Gastroesophageal sphincter (tissue), 4 donors: ENCODE data around the gene FNDC8. TPM values are rescaled to one million over a fixed set of nuclear protein-coding genes. Genes with fewer than 3 reads are reported as not detected.
"Not testable (repeated sequence)": the region's sequence is repeated elsewhere in the genome, so short reads cannot be mapped to it uniquely, and the experiment has no call there.

Experiments
- ATAC-seq: fragments of 150-250 bp; one replicate; pipeline ENCODE4 v1.9.1; 2016; ENCODE audit warnings: mild to moderate bottlenecking, moderate library complexity
- H3K27ac ChIP-seq, 4 donors: fragments of 200-600 bp; sonication (generic) in 3 of 4; 1 replicate in 3 of 4; 2 replicates in 1 of 4; pipeline ENCODE4 v1.5.1; 2016 to 2019
- H3K27me3 ChIP-seq: fragments of 200-600 bp; sonication (generic); one replicate; pipeline ENCODE4 v1.5.1; 2019
- H3K36me3 ChIP-seq, 2 donors: fragments of 200-600 bp; sonication (generic); one replicate each; pipeline ENCODE4 v1.5.1; 2019; ENCODE audit warnings: control low read depth in 1 of 2
- H3K4me1 ChIP-seq, 3 donors: fragments of 200-600 bp; sonication (generic); 1 replicate in 2 of 3; 2 replicates in 1 of 3; pipeline ENCODE4 v1.5.1; 2016 to 2019; ENCODE audit warnings: control low read depth in 2 of 3
- H3K4me3 ChIP-seq, 2 donors: fragments of 200-600 bp; sonication (generic); one replicate each; pipeline ENCODE4 v1.5.1; 2019; ENCODE audit warnings: mild to moderate bottlenecking in 1 of 2, moderate library complexity in 1 of 2
- H3K9me3 ChIP-seq, 3 donors: fragments of 200-600 bp; sonication (generic); one replicate each; pipeline ENCODE4 v1.5.1; 2017 to 2019; ENCODE audit warnings: control low read depth in 2 of 3
- CTCF ChIP-seq, 4 experiments: fragments of 200-600 bp in 2 of 4; fragments of 450-650 bp in 2 of 4; sonication (generic) in 1 of 4; IDR thresholded peaks; one replicate each; pipeline ENCODE4 v1.5.1; 2017 to 2019; ENCODE audit warnings: antibody characterized with exemption in 4 of 4, mild to moderate bottlenecking in 2 of 4, moderate library complexity in 2 of 4
- EP300 ChIP-seq: sonication (generic); formaldehyde crosslinking; IDR thresholded peaks from one replicate; pipeline ENCODE4 v1.6.1; 2017; ENCODE audit warnings: antibody characterized with exemption, mild to moderate bottlenecking
- POLR2A ChIP-seq, 2 donors: fragments of 450-650 bp; IDR thresholded peaks; one replicate each; pipeline ENCODE4 v1.6.1; 2017; ENCODE audit warnings: antibody characterized with exemption in 2 of 2, mild to moderate bottlenecking in 2 of 2, moderate library complexity in 1 of 2
- POLR2AphosphoS5 ChIP-seq: sonication (generic); formaldehyde crosslinking; IDR thresholded peaks from one replicate; pipeline ENCODE4 v1.6.1; 2017; ENCODE audit warnings: antibody characterized with exemption
- WGBS, 2 donors: methylation state at CpG; one replicate each; pipeline ENCODE4 v1.1.5; 2018; ENCODE audit warnings: low coverage in 1 of 2; 5-methylcytosine and 5-hydroxymethylcytosine counted together
- small RNA-seq, 4 donors: library from RNA; depleted of rRNA; stranded (forward); fragments of <200 nt; gene quantifications; one replicate each; pipeline ENCODE3, GENCODE V24; 2016
- total RNA-seq, 4 donors: library from RNA; depleted of rRNA; stranded (reverse); fragments of >200 nt; gene quantifications; one replicate each; pipeline ENCODE4 v1.1.0, GENCODE V29; 2016

FNDC8 gene
- total RNA-seq, 4 donors from 2014 or later = not detected

GRCh38 chr17:35174835-35175334, 53.5 kb downstream of the FNDC8 start:
- ATAC-seq = no peak
- WGBS, 2 donors = 69 to 75% methylated on average over 2 of the region's 2 CpGs
- H3K27ac ChIP-seq = no peak overlapping the region
- TF ChIP-seq POLR2AphosphoS5 (no peak), EP300 (no peak), POLR2A (IDR thresholded peaks at IDR 0.05) (no peak), CTCF (IDR thresholded peaks at IDR 0.05) (no peak)
- no peaks in the 10 kb centered on the region for H3K36me3 ChIP-seq
- H3K9me3 ChIP-seq = no peaks in the 10 kb centered on the region
- H3K4me3 ChIP-seq = no peak overlapping the region
- no peaks in the 10 kb centered on the region for H3K4me1 ChIP-seq
- peaks cover 19% of the 10 kb centered on the region for H3K27me3 ChIP-seq

DNA sequence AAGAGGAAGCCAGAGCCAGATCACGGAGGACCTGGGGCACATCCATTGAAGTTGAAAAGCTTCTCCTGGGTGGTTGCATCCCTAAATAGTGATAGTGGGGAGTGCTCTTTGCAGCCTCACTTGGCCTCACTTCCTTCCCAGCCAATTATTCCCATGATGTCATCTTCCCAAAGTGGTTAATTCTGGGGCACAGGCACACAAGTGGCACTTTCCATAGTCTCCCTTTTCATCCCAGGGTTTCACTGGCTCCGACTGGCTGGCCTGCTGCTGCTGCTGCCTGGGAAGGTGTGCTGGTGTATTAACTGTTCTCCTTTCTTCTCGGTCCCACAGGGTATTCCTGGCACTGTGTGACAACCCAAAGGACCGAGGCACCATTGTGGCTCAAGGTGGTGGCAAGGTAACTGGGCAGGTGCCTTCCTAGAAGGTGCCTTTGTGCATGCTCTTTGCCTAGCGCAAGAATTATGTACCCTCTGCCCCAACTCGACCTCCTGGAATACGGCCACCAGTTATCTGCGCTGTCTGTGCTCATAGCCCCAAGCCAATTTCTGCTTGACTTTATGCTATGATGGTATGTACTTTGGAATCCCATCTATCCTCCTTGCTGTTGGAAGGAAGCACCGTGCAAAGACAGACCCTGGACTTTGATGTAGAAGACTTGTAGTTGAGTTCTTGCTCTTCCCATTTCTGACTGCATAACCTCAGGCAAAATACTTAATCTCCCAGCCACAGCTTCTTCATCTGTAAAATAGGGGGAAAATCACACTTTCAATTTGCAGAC, 54.4 kb downstream of the FNDC8 start:
- H3K27ac ChIP-seq = no peak overlapping the region
- no peak for ATAC-seq
- no peak overlapping the region for H3K4me3 ChIP-seq
- 73% methylated on average over 5 of the region's 9 CpGs; no CpG with 5 or more reads in 1 of the 2 donors for WGBS, 2 donors
- no peaks in the 10 kb centered on the region for H3K4me1 ChIP-seq
- no peak for TF ChIP-seq CTCF (IDR thresholded peaks at IDR 0.05)
- TF ChIP-seq POLR2AphosphoS5 = no peak
- TF ChIP-seq EP300 = no peak
- no peak for TF ChIP-seq POLR2A (IDR thresholded peaks at IDR 0.05)
- H3K36me3 ChIP-seq = no peaks in the 10 kb centered on the region
- H3K27me3 ChIP-seq = peaks cover 15% of the 10 kb centered on the region
- no peaks in the 10 kb centered on the region for H3K9me3 ChIP-seq

- H3K27me3 ChIP-seq = peaks cover 9% of the 10 kb centered on the region
- H3K4me3 ChIP-seq = no peak overlapping the region
- no peaks in the 10 kb centered on the region for H3K9me3 ChIP-seq
- WGBS, 2 donors = 35 to 70% methylated on average over 2 to 3 of the region's 8 CpGs
- TF ChIP-seq POLR2A (IDR thresholded peaks at IDR 0.05) (no peak), POLR2AphosphoS5 (no peak), EP300 (no peak), CTCF (IDR thresholded peaks at IDR 0.05) (no peak)
- no peak for ATAC-seq
- no peak overlapping the region for H3K27ac ChIP-seq
- H3K4me1 ChIP-seq = no peaks in the 10 kb centered on the region
- H3K36me3 ChIP-seq = no peaks in the 10 kb centered on the region
These were observed 55.5 kb downstream of the FNDC8 start for GRCh38 chr17:35176897-35177296.

- not testable (repeated sequence) for H3K9me3 ChIP-seq, H3K4me3 ChIP-seq, H3K36me3 ChIP-seq, H3K27ac ChIP-seq, H3K27me3 ChIP-seq, ATAC-seq, H3K4me1 ChIP-seq
- WGBS, 2 donors = 90 to 92% methylated on average over 2 to 5 of the region's 5 CpGs
These were observed 58.0 kb downstream of the FNDC8 start for GRCh38 chr17:35179379-35179778.

Small RNAs within 50 kb of the gene (small RNA-seq; reads per million reads assigned to genes)
- 0 reads per million in 4 donors for gene AC004223.1
- 0 reads per million in 4 donors for gene RNU6-840P

Other genes starting within 250 kb of the FNDC8 start
- 1 to 10 TPM; 2.5 to 4.0 (median 2.8) TPM for gene CCT6B, start 160.2 kb upstream of the FNDC8 start, total RNA-seq
- gene ZNF830, start 160.1 kb upstream of the FNDC8 start, total RNA-seq = 10 to 100 TPM; 12.7 to 15.0 (median 13.5) TPM
- 10 to 100 TPM; 25.0 to 36.3 (median 29.9) TPM for gene LIG3, start 141.1 kb upstream of the FNDC8 start, total RNA-seq
- 10 to 100 TPM; 16.7 to 43.8 (median 30.8) TPM for gene RFFL, start 57.9 kb upstream of the FNDC8 start, total RNA-seq
- gene RAD51D, start 1.8 kb upstream of the FNDC8 start, total RNA-seq = 10 to 100 TPM in 2 of 4 donors, 1 to 10 TPM in 2; 5.1 to 11.1 (median 9.1) TPM
- 10 to 100 TPM in 2 of 4 donors, 1 to 10 TPM in 2; 7.6 to 12.3 (median 9.3) TPM for gene NLE1, start 20.7 kb downstream of the FNDC8 start, total RNA-seq
- under 1 TPM in 3 of 4 donors, not detected in 1; 0.05 to 0.31 (median 0.13) TPM for gene UNC45B, start 26.2 kb downstream of the FNDC8 start, total RNA-seq
- not detected for gene SLC35G3, start 72.8 kb downstream of the FNDC8 start, total RNA-seq
- 10 to 100 TPM; 23.5 to 51.2 (median 31.1) TPM for gene SLFN5, start 121.5 kb downstream of the FNDC8 start, total RNA-seq